ENCODE data around the gene DPP4.
"Not testable (repeated sequence)": the region's sequence is repeated elsewhere in the genome, so short reads cannot be mapped to it uniquely, and the experiment has no call there.

DPP4 gene

DNA sequence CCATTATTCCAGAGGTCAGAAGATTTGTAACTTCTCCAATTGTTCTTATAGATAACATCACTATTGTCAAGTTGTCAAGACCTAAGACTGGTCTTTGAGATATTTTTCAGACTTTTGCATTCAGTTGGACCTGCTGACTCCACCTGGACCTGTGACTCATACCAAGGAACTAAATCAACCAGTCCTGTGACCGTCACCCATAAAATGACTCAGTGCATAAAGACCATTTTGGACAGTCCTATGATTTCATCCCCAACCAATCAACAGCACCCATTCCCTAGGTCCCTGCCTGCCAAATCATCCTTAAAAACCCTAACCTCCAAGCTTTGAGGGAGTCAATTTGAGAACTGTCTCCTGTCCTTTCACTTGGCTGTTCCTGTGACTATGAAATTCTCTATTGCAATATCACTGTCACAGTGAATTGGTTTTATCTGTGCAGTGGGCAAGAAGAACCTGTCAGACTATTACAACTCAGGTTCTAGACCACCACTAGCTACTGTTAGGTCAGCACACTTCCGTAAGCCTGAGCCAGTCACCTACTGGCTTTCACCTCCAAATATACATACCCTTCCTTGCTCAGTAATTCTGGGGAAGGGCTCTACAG is 17.1 kb downstream of the DPP4 start:
- DNase-seq = no peak

DNA sequence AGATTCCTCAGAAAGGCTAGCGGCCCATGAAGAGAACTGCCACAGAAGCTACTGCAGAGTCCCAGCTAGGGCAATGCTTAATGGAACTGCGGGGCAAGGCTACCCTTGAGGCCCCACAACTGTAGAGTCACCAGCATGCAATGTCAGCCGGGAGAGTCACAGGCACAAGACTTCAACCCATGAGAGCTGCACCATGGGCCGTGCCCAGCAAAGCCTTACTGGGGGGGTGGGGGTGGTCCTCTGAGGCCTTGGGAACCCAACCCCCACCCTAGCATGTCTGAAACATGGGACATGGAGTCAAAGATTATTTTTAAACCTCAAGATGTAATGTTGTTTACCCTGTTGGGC is 20.2 kb downstream of the DPP4 start:
- no peak for DNase-seq

DNA sequence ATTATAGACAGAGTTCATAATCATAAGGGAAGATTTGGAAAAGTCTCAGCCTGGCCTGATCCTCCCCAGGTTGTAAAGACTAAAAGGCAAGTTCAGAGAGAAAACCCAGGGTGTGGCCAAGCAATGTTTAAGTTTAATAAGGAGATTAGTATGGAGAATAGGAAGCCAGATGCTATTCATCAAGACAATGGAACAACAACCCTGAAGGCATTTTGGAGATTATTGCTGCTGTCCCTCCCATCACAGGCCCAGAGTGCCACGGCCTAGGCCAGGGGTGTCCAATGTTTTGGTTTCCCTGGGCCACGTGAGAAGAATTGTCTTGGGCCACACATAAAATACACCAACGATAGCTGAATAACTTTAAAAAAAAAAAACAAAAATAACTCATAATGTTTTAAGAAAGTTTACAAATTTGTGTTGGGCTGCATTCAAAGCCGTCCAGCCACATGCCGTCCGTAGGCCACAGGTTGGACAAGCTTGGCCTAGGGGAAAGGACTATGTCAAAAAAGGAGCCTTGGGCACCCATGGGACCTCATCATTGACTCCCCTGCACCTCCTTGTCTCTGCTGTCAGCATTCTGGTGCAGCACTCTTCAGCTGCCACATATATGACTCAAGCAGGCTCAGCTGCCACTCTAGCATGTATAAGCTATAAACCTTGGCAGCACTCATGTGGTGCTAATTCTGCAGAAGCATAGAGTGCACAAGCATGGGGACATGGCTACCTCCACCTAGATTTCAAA is 20.8 kb downstream of the DPP4 start:
- DNase-seq = no peak

DNA sequence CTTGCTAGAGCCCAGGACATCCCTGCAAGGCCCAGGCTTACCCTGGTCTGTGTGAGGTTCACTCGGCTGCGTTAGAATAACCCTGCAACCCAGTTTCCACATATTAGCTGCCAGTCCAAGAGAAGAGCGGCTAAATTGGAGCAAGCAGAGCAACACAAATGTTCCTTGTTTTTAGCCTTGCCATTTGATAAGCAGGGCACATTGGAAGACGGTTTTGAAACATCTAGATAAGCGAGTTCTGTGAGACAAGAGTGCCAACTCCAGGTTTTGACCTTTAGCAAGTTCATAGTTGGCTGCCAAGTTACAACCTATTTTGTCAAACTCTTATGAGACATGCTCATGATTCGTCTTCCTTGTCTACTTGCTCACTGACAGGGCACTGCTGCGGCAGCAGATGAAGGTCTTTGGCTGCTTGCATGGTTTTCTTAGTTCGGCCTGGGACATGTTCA is 23.5 kb downstream of the DPP4 start:
- DNase-seq = no peak

DNA sequence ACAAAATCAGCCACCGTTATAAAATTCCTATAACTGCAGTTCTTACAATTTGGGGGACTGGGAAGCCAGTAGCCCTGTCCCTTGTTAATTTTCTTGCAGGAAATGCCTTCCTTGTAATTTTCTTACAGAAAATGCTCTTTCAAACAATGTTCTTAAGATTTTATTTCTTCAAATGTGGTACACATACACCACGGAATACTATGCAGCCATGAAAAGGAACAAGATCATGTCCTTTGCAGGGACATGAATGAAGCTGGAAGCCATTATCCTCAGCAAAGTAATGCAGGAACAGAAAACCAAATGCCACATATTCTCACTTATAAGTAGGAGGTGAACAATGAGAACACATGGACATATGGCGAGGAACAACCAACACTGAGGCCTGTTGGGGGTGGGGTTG is 24.9 kb downstream of the DPP4 start:
- not testable (repeated sequence) for DNase-seq

DNA sequence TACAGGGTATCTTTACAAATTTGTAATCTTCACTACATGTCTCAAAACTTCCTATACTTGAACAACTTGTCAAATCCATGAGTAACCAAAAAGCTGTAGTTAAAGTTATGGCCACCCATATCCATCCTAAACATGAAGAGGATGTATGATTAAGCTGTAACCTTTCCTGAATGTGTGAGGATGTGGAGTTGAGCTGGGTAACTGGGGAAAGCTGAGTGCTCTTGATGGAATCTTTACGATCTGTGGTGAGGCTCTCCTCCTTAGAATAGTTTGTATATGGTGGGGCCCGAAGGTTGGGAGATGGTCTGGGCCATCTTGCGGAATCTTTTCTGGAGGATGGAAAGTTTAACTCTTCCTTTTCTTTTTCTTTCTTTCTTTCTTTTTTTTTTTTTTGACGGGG is 29.4 kb downstream of the DPP4 start:
- DNase-seq = no peak

DNA sequence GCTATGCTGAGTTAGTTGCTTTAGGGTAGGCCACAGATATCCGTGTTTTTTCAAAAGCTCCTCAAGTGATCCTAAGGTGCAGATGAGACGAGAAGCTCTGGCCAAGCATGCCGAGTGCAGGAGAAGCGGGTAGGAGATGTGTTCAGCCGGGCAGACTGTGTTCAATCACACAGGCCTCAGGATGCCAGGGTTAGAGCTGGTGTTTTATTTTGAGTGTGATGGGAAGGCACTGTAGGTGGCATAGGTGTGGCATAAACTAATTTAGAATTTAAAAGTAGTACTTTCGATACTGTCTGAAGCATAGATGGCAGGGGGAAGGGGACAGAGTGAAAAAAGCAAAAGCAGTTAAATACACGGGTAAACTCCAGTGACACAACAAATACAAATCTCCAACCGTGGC is 30.9 kb downstream of the DPP4 start:
- DNase-seq = no peak

DNA sequence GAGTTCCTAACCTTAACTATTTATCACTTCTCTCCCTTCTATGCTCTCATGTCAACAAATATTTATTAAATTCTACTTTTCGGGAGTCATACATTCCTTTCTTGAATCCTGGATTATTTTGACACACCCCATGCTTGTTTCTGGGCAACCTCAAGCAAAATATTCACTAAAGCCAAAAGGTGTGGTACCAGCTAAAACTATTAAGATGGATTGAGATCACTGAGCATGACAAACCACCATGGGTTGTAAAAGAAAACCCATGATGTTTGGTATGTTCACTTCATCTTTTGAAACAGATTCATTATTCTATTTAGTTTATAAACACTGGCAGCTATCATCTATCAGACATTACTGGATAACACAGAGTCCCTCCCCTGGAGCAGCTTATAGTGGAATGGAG is 32.5 kb downstream of the DPP4 start:
- no peak for DNase-seq

DNA sequence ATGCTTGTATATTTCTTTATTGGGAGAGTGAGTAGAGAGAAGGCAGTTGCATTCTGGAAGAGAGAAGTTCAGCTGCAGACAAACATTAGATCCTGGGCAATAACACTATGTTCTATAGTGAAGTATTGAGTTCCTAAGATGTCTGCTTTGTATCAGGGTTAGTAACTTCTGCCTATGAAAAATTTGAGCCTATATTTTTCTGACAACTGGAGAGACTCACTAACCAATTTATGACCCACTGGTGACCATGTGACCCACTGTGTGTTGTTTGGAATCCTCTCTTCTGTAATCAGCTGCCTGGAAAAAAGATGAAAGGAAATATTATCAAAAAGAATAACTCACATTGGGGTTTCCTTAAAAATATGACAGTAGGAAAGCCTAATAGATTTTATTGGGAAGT is 35.3 kb downstream of the DPP4 start:
- DNase-seq = no peak

DNA sequence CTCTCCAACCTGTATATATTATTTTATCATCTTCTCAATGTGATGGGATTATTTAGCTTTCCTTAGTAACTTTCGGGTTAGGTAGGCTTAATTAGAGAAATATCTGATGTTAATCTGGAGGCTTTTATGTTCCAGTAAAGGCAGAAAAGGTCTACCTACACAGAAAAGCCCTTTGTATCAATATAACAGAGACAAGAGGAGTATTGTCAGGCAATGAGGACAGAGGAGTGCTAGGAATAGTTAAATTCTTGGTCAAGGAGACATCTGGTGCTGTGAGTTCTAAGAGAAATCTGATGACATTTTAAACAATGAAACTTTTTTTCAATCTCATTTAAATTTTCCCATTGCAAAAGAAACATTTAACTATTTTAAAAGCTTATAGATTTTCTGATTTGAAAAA is 36.1 kb downstream of the DPP4 start:
- DNase-seq = no peak

DNA sequence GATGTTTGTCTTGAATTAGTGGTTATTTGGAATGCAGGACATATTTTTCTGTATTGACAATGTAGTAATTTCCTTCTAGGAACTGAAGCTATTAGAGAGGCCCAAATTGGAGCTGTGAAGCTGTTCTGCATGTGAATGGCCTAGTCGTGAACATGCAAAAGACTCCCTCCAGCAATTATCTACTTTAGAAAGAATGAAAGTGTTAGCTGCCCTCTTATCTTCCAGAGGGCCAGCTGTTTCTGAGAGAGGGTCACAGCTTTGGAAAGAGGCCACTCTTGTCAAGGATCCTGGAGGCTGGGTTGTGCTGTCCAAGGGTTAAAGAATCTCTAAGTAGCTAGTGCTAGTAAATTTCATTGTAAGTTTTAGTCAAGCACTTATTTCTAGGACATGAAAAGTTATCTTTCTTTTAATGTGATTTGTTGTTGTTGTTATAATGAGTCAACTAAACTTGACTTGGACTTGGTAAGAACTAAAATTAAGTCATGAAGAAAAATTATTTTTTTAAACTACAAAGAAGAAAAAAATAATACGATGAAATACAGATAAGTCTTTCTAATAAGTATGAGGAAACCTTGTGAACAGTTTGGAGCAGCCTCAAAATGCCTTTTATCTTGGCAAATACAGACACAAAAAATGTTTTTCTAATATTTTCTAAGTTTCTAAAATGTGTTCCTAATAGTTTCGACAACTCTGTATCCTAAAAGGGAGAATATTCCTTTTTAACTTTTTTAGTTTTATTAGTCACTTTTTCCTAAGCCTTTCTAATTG is 36.8 kb downstream of the DPP4 start:
- no peak for DNase-seq

DNA sequence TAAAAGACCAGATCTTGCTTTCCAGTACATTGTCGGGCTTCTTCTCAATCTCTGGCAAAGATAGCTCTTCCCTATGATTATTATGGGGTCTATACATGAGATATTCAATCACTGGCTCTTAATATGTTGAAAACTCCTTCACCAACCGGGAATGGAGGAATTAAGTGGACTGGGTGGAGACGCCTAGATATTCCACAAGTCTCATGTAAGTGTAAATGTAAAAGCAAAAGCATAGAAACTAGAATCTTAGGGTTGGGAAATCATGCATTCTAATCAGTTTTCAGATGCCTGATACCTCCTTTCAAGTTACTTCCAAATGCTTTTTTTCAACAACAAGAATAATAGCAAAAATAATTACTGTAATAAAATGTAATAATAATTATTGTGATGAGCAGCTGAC is 38.0 kb downstream of the DPP4 start:
- no peak for DNase-seq

DNA sequence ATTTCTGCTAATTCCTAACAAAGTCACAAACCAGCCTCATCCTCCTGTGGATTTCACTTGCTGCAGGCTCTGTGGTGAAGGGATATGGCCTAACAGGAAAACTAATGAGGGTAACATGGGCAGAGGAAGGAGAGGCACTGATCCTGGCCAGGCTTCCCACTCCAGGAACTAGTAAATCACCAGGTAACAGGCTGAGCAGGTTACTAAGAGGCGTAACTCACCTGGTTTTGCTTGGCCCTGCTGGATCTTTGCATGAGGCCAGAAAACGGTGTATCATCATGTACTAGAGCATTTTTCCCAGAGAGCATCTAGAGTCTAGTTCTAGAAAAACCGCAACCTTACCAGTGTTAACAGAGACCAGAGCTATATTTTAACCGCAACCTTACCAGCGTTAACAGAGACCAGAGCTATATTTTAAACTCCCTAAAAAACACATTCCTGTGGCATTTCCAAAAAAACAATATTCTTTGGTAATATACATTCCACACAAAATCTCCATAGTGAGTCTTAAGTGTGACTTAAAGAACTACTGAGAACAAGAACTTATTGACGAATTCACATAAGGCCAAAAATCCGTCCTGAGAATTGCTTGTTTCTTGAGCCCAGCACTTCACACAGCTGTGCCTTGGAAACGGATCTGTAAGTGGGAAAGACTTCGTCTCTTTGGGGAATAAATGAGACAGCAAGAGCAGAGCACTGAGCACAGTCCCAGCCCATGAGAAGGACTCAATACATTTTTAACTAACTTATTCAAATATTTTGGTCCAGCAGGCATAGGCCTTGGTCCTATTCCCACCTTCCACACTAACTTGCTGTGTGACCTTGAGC is 43.4 kb downstream of the DPP4 start:
- no peak for DNase-seq

DNA sequence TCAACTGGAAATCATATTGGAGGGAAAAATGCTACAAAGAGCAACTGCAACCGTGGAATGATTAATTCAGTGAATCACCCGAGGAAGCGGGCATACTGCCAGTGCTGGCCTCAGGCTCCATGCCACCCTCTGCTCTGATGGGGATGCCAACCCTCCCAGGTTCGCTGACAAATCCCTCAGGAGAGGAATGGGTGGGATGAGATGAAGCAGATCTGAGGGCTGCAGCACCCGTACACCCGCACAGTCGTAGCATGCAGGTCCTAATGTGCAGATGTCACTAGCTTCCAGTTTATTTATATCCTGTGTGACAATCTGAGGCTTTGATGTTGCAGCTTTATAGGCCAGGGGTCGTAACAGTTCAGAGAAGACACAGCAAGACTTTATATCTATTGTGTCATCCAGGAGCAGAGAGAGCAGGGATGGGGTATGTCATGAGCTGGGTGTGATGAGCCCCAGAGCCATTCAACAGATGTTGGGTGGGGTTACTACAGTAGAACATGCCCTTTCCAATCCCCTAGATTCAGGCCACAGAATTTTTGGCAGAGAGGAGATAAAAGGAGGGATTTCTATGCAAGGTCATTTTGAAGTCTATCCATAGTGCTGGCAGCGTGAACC is 44.6 kb downstream of the DPP4 start:
- DNase-seq = no peak

DNA sequence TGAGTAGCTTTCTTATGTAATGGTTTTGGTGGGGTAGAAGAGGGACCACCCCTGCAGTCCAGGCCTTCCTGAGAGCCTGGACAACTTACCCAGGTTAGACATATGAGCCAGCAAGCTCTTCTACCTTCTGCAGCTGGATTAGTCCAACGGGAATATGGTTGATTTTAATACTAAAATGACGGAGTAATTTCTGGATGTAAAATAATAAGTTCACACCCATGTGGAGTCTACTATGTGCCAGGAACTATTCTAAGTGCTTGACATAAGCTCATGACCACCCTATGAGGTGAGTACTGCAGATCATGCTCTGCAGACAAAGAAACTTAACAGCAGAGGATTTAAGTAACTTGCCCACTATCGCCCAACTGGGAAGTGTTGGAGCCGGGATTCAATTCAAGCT is 45.5 kb downstream of the DPP4 start:
- DNase-seq = no peak

DNA sequence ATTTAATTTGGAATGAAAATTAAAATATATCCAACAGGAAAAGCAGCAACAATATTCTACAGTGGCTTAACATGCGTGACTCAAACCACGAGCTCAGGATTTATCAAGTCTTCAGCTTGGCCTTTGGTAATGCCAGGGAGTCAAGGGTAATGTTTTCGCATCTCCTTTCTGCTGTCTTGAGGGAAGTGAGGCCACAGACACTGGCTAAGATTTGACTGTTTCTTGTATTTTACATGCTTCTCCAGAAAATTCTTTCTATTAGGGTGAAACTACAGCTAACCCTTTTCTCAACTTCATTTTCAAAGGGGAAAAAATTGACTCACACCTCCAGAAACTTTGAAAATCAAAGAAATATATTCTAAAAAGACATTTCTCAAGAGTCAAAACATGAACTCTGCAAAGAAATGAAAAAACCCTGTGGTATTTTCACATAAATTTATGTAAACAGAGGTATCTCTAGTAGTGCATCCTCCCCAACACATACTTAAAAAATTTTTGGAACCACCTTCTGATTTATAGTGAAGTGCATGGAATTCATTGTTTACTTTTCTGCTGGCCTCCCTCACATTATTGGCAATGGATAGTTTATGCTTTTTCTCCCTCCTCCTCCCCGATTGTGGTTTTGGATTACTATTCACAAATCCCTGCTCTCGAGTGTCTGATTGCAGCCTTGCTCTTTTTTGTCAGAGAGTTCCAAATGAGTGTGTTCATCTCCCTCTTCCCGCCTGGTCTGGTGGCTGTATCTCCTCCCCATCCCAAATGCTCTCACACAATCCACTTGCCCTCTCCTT is 48.7 kb downstream of the DPP4 start:
- DNase-seq = no peak

DNA sequence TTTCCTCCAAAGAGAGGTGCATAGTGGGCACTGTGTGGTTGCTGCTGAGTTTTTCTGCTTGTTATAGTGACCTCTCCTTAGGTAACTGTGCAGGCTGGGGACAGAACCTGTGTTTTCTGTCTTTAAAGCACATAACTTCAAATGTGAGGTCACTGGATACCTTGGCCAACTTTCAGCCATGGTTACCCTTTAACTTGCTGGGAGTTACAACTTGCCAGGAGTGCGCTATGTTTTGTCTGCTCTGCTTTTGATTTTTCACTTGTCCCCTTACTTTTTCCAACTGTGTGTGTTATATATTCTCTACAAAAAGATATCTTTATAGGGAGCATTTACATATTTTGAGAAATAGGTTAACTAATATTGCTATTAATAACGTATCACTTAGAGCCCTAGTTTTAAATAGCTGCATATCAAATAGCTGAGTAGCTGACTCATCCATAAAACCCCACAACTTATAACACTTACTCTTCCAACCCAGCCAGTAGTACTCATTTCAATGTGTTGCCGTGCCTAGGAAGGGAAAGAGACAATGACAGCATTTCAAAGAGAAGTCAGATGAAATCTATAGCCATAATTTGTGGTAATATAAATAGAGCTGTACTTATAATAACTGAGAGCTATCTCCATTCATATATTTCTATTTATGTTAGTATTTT is 51.6 kb downstream of the DPP4 start:
- no peak for DNase-seq

DNA sequence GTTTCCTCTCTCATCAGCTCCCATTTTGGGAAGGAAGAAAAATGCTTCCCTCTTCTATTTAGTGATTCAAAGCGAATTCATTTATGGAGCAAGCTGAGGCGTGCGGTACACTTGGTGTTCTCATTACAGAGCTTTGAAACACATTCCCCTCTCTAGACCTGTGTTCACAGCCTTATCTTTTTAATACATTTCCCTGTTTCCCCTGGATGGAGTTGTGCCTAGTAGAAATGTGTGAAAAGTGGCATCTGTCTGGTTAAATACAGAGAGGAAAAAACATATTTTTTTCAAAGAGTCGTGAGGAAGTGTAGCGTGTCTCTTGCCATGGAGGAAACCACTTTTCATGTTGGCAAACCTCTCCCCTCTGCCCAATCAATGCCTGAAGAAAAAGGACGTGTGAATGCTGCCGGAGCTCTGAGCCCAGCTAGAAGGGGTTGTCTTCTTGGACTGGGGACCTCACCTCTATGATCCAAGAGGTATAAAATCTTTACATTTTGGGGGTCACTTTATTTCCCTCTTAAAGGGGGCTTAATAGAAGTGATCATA is 52.4 kb downstream of the DPP4 start:
- no peak for DNase-seq

DNA sequence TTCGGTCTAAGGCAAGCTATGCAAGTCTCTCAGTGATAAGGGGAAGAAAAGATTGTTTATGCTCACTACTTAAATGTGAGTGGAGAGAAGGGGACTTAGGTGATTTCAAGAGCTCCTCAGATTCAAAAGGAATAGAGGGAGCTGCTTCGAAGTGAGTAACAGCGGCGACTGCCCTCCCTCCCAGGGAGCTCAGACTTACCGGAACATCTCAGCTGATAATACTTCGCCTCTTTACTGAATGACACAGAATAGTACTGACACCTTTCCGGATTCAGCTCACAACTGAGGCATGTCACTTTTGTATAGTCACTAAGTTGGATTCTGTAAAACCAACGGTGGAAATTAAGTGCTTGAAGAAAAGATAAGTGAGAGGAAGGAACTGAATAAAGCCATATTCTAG is 55.5 kb downstream of the DPP4 start:
- no peak for DNase-seq

DNA sequence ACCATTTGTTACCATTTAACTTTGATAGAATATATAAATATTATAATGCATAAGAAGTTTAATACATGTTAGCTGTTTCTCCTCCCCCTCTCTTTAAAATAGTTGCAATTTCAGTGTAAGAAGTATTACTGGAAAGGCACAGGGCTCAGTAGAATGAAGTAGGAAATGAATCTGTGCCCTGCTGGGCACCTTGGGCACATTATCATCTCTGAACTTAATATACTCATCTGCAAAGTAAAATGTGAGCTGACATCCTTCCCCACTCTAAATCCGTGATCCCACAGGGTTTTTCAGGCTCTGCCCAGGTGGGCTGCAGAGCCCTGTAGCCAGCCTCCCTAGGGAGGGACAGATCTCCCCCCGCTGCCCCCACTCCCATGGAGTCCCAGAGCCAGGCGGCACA is 56.8 kb downstream of the DPP4 start:
- DNase-seq = no peak

DNA sequence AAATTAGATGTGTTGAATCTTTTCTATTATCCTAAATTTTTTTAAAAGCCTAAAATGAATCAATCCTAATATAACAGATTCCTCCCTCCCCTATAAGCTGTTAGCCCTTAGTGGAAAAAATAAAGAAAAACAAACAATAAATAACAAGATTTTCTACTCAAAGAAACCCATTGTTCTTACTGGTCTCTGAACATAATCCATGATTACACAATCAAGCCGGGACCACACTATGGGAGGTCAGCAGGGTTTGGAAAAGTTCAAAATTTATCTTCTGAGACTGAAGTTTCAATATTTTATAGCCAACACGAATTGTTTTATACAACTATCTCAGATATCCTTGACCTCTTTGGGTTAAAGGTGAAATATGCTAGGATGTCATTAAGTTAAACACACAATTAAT is 57.9 kb downstream of the DPP4 start:
- no peak for DNase-seq
